Suprapubic skin (tissue), 4 donors: Measurements from ENCODE around the gene INTS11. TPM values are rescaled to one million over a fixed set of nuclear protein-coding genes. Genes with fewer than 3 reads are reported as not detected.

Experiments used
- DNase-seq, 2 donors: peaks; one replicate each; pipeline ENCODE4 v3.0.0-alpha.2; 2019; ENCODE audit warnings: low spot score in 2 of 2
- H3K27ac ChIP-seq: fragments of 200-600 bp; sonication (generic); one replicate; pipeline ENCODE4 v1.5.1; 2019
- H3K27me3 ChIP-seq: fragments of 200-600 bp; sonication (generic); one replicate; pipeline ENCODE4 v1.5.1; 2019
- H3K36me3 ChIP-seq: fragments of 200-600 bp; sonication (generic); one replicate; pipeline ENCODE4 v1.5.1; 2019
- H3K4me1 ChIP-seq: fragments of 200-600 bp; sonication (generic); one replicate; pipeline ENCODE4 v1.5.1; 2019
- H3K4me3 ChIP-seq: fragments of 200-600 bp; sonication (generic); one replicate; pipeline ENCODE4 v1.5.1; 2019; ENCODE audit warnings: mild to moderate bottlenecking
- H3K9me3 ChIP-seq: fragments of 200-600 bp; sonication (generic); one replicate; pipeline ENCODE4 v1.5.1; 2019
- EP300 ChIP-seq: sonication (generic); formaldehyde crosslinking; IDR thresholded peaks from one replicate; pipeline ENCODE4 v1.6.1; 2017; ENCODE audit warnings: antibody characterized with exemption
- POLR2A ChIP-seq, 2 donors: fragments of 450-650 bp; IDR thresholded peaks; one replicate each; pipeline ENCODE4 v1.6.1; 2017; ENCODE audit warnings: antibody characterized with exemption in 2 of 2, mild to moderate bottlenecking in 2 of 2, moderate library complexity in 2 of 2
- POLR2AphosphoS5 ChIP-seq, 3 donors: sonication (generic); formaldehyde crosslinking; IDR thresholded peaks; one replicate each; pipeline ENCODE4 v1.6.1; 2017; ENCODE audit warnings: antibody characterized with exemption in 3 of 3
- WGBS: methylation state at CpG from one replicate; pipeline ENCODE4 v1.1.5; 2018; 5-methylcytosine and 5-hydroxymethylcytosine counted together
- total RNA-seq, 4 donors: library from RNA; depleted of rRNA; stranded (reverse); fragments of >200 nt; gene quantifications; one replicate each; pipeline ENCODE4 v1.1.0, GENCODE V29; 2016
- TF ChIP-seq, protein P1 (sequence below), 2 donors: fragments of 200-600 bp in 1 of 2; fragments of 450-650 bp in 1 of 2; sonication (generic) in 1 of 2; IDR thresholded peaks; one replicate each; pipeline ENCODE4 v1.5.1; 2016 to 2019; ENCODE audit warnings: antibody characterized with exemption in 2 of 2, mild to moderate bottlenecking in 1 of 2, moderate library complexity in 1 of 2

Gene INTS11
- total RNA-seq, 4 donors from 2014 or later = 105 to 242 (median 151) TPM

DNA sequence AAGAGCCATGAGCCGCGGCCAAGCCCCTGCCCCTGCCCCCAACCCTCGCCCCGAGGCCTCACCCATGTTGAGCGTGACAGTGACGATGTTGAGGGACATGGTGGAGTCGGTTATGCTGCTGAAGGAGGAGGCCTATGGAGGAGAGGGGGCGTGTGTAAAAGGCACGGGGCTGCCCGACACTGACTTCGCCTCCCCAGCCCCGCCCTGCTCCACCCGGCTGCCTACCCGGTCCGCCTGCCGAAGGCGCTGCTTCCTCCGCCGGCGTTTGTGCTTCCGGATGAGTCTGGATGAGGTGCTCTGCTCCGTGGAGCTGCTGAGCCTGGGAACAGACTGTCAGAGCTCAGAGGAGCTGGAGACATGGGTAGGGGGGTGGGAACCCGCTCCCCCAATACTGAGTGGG, 15.7 kb upstream of the INTS11 start:
- no peak for DNase-seq
- WGBS = 82% methylated on average over 23 of the region's 23 CpGs
- Histone ChIP-seq H3K36me3 (peaks cover 64% of the 10 kb centered on the region), H3K27ac (no peak overlapping the region), H3K9me3 (no peaks in the 10 kb centered on the region), H3K27me3 (no peaks in the 10 kb centered on the region), H3K4me1 (peaks cover 18% of the 10 kb centered on the region), H3K4me3 (no peak overlapping the region)
- TF ChIP-seq, protein P1, sequence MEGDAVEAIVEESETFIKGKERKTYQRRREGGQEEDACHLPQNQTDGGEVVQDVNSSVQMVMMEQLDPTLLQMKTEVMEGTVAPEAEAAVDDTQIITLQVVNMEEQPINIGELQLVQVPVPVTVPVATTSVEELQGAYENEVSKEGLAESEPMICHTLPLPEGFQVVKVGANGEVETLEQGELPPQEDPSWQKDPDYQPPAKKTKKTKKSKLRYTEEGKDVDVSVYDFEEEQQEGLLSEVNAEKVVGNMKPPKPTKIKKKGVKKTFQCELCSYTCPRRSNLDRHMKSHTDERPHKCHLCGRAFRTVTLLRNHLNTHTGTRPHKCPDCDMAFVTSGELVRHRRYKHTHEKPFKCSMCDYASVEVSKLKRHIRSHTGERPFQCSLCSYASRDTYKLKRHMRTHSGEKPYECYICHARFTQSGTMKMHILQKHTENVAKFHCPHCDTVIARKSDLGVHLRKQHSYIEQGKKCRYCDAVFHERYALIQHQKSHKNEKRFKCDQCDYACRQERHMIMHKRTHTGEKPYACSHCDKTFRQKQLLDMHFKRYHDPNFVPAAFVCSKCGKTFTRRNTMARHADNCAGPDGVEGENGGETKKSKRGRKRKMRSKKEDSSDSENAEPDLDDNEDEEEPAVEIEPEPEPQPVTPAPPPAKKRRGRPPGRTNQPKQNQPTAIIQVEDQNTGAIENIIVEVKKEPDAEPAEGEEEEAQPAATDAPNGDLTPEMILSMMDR (IDR thresholded peaks at IDR 0.05) = no peak
- TF ChIP-seq POLR2AphosphoS5 (IDR thresholded peaks at IDR 0.05) (no peak), EP300 (no peak), POLR2A (IDR thresholded peaks at IDR 0.05) (no peak)

DNA sequence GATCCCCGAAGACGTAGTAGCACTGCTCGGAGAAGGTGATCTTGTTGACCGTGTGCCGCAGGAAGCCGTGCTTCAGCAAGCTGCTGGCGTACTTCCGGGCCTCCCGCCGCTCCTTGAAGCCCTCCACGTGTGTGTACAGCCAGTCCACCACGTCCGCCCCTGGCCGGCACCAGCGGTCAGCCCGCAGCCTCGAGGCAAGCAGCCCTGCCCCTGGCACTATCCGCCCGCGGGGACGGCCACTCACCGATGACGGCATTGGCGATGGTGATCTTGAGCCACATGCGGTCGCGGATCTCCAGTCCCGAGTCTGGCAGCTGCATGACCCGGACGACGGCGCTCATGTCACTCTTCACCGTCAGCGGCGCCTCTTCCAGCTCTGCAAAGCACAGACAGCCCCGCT, 13.8 kb upstream of the INTS11 start:
- no peaks in the 10 kb centered on the region for H3K27me3 ChIP-seq
- H3K27ac ChIP-seq = no peak overlapping the region
- no peak for TF ChIP-seq POLR2AphosphoS5 (IDR thresholded peaks at IDR 0.05)
- TF ChIP-seq, protein P1 (IDR thresholded peaks at IDR 0.05) = no peak
- no peak for TF ChIP-seq POLR2A (IDR thresholded peaks at IDR 0.05)
- TF ChIP-seq EP300 = no peak
- no peak for DNase-seq
- peaks cover 10% of the 10 kb centered on the region for H3K4me1 ChIP-seq
- H3K9me3 ChIP-seq = no peaks in the 10 kb centered on the region
- WGBS = 98% methylated on average over 12 of the region's 36 CpGs
- H3K4me3 ChIP-seq = no peak overlapping the region
- peaks cover 64% of the 10 kb centered on the region for H3K36me3 ChIP-seq

DNA sequence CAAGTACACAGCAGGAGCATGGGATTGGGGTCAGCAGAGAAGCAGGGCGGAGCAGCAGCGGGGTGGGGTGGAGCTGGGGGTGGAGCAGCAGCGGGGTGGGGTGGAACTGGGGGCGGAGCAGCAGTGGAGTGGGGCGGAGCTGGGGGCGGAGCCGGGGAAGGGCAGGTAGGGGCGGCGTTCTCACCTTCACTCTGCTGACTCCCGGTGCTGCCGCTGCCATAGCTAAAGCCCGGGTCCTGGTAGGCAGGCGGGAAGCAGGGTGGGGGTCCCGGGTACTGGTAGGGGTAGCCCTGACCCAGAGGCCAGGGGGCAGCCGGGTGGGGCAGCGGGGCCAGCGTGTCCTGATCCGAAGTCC, 13.3 kb upstream of the INTS11 start:
- no peak for TF ChIP-seq POLR2A (IDR thresholded peaks at IDR 0.05)
- TF ChIP-seq EP300 = no peak
- TF ChIP-seq, protein P1 (IDR thresholded peaks at IDR 0.05) = no peak
- TF ChIP-seq POLR2AphosphoS5 (IDR thresholded peaks at IDR 0.05) = no peak
- 57% methylated on average over 11 of the region's 18 CpGs for WGBS
- DNase-seq = no peak

DNA sequence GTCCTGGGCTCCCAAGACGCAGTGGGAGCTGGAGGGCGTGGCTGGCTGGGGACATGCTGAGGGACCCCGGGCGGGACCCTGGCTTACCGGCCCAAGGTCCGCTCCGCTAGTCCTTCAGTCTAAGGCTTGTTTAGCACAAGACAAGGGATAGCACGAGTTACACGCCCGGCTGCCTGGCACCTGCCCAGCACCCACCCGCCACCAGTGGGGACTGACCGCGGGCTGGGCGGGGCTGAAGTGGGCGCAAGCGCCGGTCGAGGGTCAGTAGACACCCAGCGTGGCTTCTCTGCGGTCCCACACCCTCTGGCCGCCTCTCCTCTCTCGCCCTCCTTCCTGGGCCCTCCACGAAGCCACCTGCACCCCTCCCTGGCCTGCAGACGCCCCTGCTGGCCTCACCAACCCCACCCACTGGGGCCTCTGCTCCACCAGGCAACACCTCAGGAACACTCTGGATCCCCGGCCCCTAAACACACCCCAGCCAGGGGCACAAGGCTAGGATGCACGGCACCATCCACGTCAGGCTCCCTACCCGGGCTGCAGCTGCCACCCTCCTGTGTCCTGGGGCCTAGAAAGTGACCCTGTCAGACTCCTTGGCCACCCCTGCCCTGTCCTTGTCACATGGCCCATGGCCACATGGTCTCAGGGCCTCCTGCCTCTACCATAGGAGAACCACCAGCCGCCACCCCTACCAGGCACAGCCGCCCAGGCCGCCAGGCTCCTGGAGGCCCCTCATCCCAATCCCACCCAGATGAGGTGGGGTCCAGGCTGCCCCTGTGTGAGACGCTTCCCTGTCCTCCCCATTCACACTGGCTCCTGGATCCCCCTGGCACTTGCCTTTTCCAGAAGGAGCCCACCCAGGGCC, 12.7 kb upstream of the INTS11 start:
- H3K36me3 ChIP-seq = peaks cover 64% of the 10 kb centered on the region
- H3K4me3 ChIP-seq = no peak overlapping the region
- TF ChIP-seq POLR2A (IDR thresholded peaks at IDR 0.05) (no peak), POLR2AphosphoS5 (IDR thresholded peaks at IDR 0.05) (no peak), EP300 (no peak)
- TF ChIP-seq, protein P1 (IDR thresholded peaks at IDR 0.05) = no peak
- peaks cover 21% of the 10 kb centered on the region for H3K4me1 ChIP-seq
- no peak overlapping the region for H3K27ac ChIP-seq
- no peaks in the 10 kb centered on the region for H3K9me3 ChIP-seq
- WGBS = 94% methylated on average over 20 of the region's 32 CpGs
- no peak for DNase-seq
- no peaks in the 10 kb centered on the region for H3K27me3 ChIP-seq

More for the DNA sequence above, 13.3 kb upstream of the INTS11 start:
- Histone ChIP-seq H3K4me1 (peaks cover 15% of the 10 kb centered on the region), H3K4me3 (no peak overlapping the region), H3K36me3 (peaks cover 64% of the 10 kb centered on the region), H3K27me3 (no peaks in the 10 kb centered on the region), H3K27ac (no peak overlapping the region), H3K9me3 (no peaks in the 10 kb centered on the region)

DNA sequence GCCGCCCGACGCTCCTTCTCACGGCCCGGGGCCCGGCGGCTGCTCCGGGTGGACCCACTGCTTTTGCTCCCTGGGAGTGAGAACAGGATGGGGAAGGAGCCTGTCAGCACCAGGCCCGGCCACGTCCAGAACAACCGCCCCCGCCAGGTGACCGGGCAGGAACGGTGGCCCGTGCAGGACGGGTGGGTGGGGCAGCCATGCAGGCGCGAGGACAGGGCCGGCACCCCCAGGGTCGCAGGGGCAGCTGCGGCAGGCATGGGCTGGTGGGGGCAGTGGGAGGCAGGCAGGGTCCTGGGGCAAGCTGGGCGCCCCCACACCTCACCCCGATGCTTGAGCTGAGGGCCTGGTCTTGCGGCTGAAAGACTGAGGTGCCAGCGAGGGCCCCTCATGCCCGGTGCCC, 12.0 kb upstream of the INTS11 start:
- H3K36me3 ChIP-seq = peaks cover 60% of the 10 kb centered on the region

More for the DNA sequence above, 12.0 kb upstream of the INTS11 start:
- WGBS = 80% methylated on average over 1 of the region's 26 CpGs
- TF ChIP-seq, protein P1 (IDR thresholded peaks at IDR 0.05) = no peak
- TF ChIP-seq POLR2A (IDR thresholded peaks at IDR 0.05) (no peak), POLR2AphosphoS5 (IDR thresholded peaks at IDR 0.05) (no peak), EP300 (no peak)
- Histone ChIP-seq H3K27ac (no peak overlapping the region), H3K9me3 (no peaks in the 10 kb centered on the region), H3K4me3 (no peak overlapping the region), H3K4me1 (peaks cover 28% of the 10 kb centered on the region), H3K27me3 (no peaks in the 10 kb centered on the region)
- DNase-seq = no peak
